Prostate gland (tissue), 2 donors: ENCODE measurements around the gene DGKI. TPM values are rescaled to one million over a fixed set of nuclear protein-coding genes. Genes with fewer than 3 reads are reported as not detected.

ENCODE experiments used
- DNase-seq: peaks from one replicate; pipeline ENCODE4 v3.0.0-alpha.2; 2019; ENCODE audit warnings: low spot score
- H3K27ac ChIP-seq, 2 donors: fragments of 200-600 bp; sonication (generic); 2 replicates each; pipeline ENCODE4 v1.5.1; 2017 to 2019
- H3K27me3 ChIP-seq: fragments of 200-600 bp; sonication (generic); replicated peaks from 2 replicates; pipeline ENCODE4 v1.5.1; 2019; ENCODE audit not compliant: insufficient read depth
- H3K36me3 ChIP-seq, 2 donors: fragments of 200-600 bp; sonication (generic); 1 replicate in 1 of 2; 2 replicates in 1 of 2; pipeline versions ENCODE4 v1.5.1 to v1.8.1; 2017 to 2019
- H3K4me1 ChIP-seq: fragments of 200-600 bp; sonication (generic); replicated peaks from 2 replicates; pipeline ENCODE4 v1.5.1; 2019
- H3K4me3 ChIP-seq, 2 donors: fragments of 200-600 bp; sonication (generic); 2 replicates each; pipeline ENCODE4 v1.5.1; 2017 to 2019
- H3K9me3 ChIP-seq: fragments of 200-600 bp; sonication (generic); 2 replicates; pipeline ENCODE4 v1.5.1; 2017
- CTCF ChIP-seq, 4 experiments: fragments of 200-600 bp in 2 of 4; fragments of 450-650 bp in 2 of 4; sonication (generic) in 2 of 4; IDR thresholded peaks; 1 replicate in 3 of 4; 2 replicates in 1 of 4; pipeline ENCODE4 v1.5.1; 2016 to 2019; ENCODE audit warnings: antibody characterized with exemption in 4 of 4, mild to moderate bottlenecking in 2 of 4, moderate library complexity in 2 of 4
- POLR2A ChIP-seq: fragments of 450-650 bp; IDR thresholded peaks from one replicate; pipeline ENCODE4 v1.6.1; 2016; ENCODE audit warnings: antibody characterized with exemption, mild to moderate bottlenecking
- POLR2AphosphoS5 ChIP-seq: sonication (generic); formaldehyde crosslinking; IDR thresholded peaks from one replicate; pipeline ENCODE4 v1.6.1; 2017; ENCODE audit warnings: antibody characterized with exemption
- WGBS: methylation state at CpG from one replicate; pipeline ENCODE4 v1.1.5; 2018; 5-methylcytosine and 5-hydroxymethylcytosine counted together
- intact Hi-C: fragments of 100-400 bp; cut with DNase I; formaldehyde crosslinking; loops from one replicate; pipeline ENCODE4 v1.14.2; 2022
- total RNA-seq, 2 donors: library from RNA; depleted of rRNA; stranded (reverse); fragments of >200 nt; gene quantifications; one replicate each; pipeline ENCODE4 v1.1.0, GENCODE V29; 2016

The DGKI gene
- total RNA-seq, 2 donors from 2014 or later: 0.32 to 1.5 TPM

- 94% methylated on average over 3 of the region's 3 CpGs for WGBS
- Histone ChIP-seq H3K36me3 (no peaks in the 10 kb centered on the region), H3K4me3 (no peak overlapping the region), H3K27ac (no peak overlapping the region), H3K9me3 (no peaks in the 10 kb centered on the region), H3K27me3 (peaks cover 4% of the 10 kb centered on the region), H3K4me1 (no peaks in the 10 kb centered on the region)
- intact Hi-C loops: no loop called here
- no peak for DNase-seq
- TF ChIP-seq POLR2A (no peak), POLR2AphosphoS5 (no peak), CTCF (IDR thresholded peaks at IDR 0.05) (no peak)
Measured at GRCh38 chr7:137613006-137613525, 233.7 kb downstream of the DGKI start.

GRCh38 chr7:137611606-137612005 is 235.2 kb downstream of the DGKI start:
- DNase-seq: no peak
- Histone ChIP-seq H3K9me3 (no peaks in the 10 kb centered on the region), H3K36me3 (no peaks in the 10 kb centered on the region), H3K27ac (no peak overlapping the region), H3K27me3 (peaks cover 4% of the 10 kb centered on the region), H3K4me3 (no peak overlapping the region), H3K4me1 (no peaks in the 10 kb centered on the region)
- intact Hi-C loops: no loop called here
- WGBS: 31% methylated on average over 2 of the region's 2 CpGs
- TF ChIP-seq CTCF (IDR thresholded peaks at IDR 0.05) (no peak), POLR2AphosphoS5 (no peak), POLR2A (no peak)

- no peaks in the 10 kb centered on the region for H3K4me1 ChIP-seq
Measured at GRCh38 chr7:137609500-137609899, 237.3 kb downstream of the DGKI start.

GRCh38 chr7:137606061-137606674 is 240.6 kb downstream of the DGKI start:
- no peak for DNase-seq
- no peaks in the 10 kb centered on the region for H3K27me3 ChIP-seq
- no peaks in the 10 kb centered on the region for H3K4me1 ChIP-seq
- WGBS: 67% methylated on average over 5 of the region's 5 CpGs
- no peaks in the 10 kb centered on the region for H3K36me3 ChIP-seq
- no peak overlapping the region for H3K27ac ChIP-seq
- H3K4me3 ChIP-seq: no peak overlapping the region
- H3K9me3 ChIP-seq: no peaks in the 10 kb centered on the region
- intact Hi-C loops: no loop called here
- TF ChIP-seq POLR2AphosphoS5: no peak
- no peak for TF ChIP-seq POLR2A
- peak in 2 of 4 experiments; percentile 31 to 45 for TF ChIP-seq CTCF (IDR thresholded peaks at IDR 0.05)

More at GRCh38 chr7:137609500-137609899, 237.3 kb downstream of the DGKI start:
- Histone ChIP-seq H3K9me3 (no peaks in the 10 kb centered on the region), H3K36me3 (no peaks in the 10 kb centered on the region), H3K27me3 (peaks cover 4% of the 10 kb centered on the region), H3K4me3 (no peak overlapping the region), H3K27ac (no peak overlapping the region)
- intact Hi-C loops: no loop called here
- DNase-seq: no peak
- TF ChIP-seq POLR2AphosphoS5 (no peak), POLR2A (no peak), CTCF (IDR thresholded peaks at IDR 0.05) (no peak)
- WGBS: 87% methylated on average over 6 of the region's 6 CpGs

GRCh38 chr7:137603043-137603442 is 243.7 kb downstream of the DGKI start:
- Histone ChIP-seq H3K36me3 (no peaks in the 10 kb centered on the region), H3K9me3 (no peaks in the 10 kb centered on the region), H3K4me1 (no peaks in the 10 kb centered on the region), H3K27ac (no peak overlapping the region), H3K4me3 (no peak overlapping the region), H3K27me3 (no peaks in the 10 kb centered on the region)
- TF ChIP-seq POLR2A (no peak), CTCF (IDR thresholded peaks at IDR 0.05) (no peak), POLR2AphosphoS5 (no peak)
- DNase-seq: no peak
- WGBS: 42% methylated on average over 2 of the region's 2 CpGs
- intact Hi-C loops: no loop called here
